HT1080 (cell line): ENCODE measurements around the gene LMX1A. TPM values are rescaled to one million over a fixed set of nuclear protein-coding genes. Genes with fewer than 3 reads are reported as not detected.
A peak's percentile ranks its signal among the peaks of the same experiment; 100 is the strongest.

Source experiments
- DNase-seq: peaks from one replicate; pipeline ENCODE4 v3.0.0-alpha.2; 2015; ENCODE audit warnings: low read depth
- polyA plus RNA-seq, 2 experiments: library from polyadenylated mRNA; depleted of rRNA; stranded (reverse); fragments of >200 nt; gene quantifications; 2 replicates each; pipeline ENCODE4 v1.2.3, GENCODE V29; 2015
- total RNA-seq: library from RNA; depleted of rRNA; stranded (reverse); fragments of >200 nt; shearing (Covaris generic); gene quantifications from 2 replicates; pipeline ENCODE4 v1.2.3, GENCODE V29; 2014; rRNA removed

Gene LMX1A
- not detected in 2 replicates for total RNA-seq
- polyA plus RNA-seq (2015; cell fraction: cytosol; rRNA removed) = not detected in 2 replicates
- not detected in 2 replicates for polyA plus RNA-seq (2015; cell fraction: nucleus; rRNA removed)

- DNase-seq = no peak
These were observed at the start of gene LMX1A for GRCh38 chr1:165355977-165356811. TSS of gene LMX1A (minus strand) at chr1:165356715. CDS start at chr1:165355559, 1,156 bp downstream.

GRCh38 chr1:165403835-165404482, 47.4 kb upstream of the LMX1A start:
- peak; percentile 10 for DNase-seq

GRCh38 chr1:165402517-165403111, 46.1 kb upstream of the LMX1A start:
- no peak for DNase-seq

GRCh38 chr1:165397944-165398343, 41.4 kb upstream of the LMX1A start:
- peak; percentile 64 for DNase-seq

- no peak for DNase-seq
These were observed 39.4 kb upstream of the LMX1A start for GRCh38 chr1:165395901-165396300.

- no peak for DNase-seq
These were observed 39.0 kb upstream of the LMX1A start for GRCh38 chr1:165395478-165395877.

GRCh38 chr1:165392634-165393571, 36.4 kb upstream of the LMX1A start:
- DNase-seq = peak; percentile 89

GRCh38 chr1:165389609-165390008, 33.1 kb upstream of the LMX1A start:
- DNase-seq = no peak

- DNase-seq = no peak
These were observed 31.4 kb upstream of the LMX1A start for GRCh38 chr1:165387961-165388360.

- DNase-seq = no peak
These were observed 31.0 kb upstream of the LMX1A start for GRCh38 chr1:165387505-165387904.

GRCh38 chr1:165383599-165384405, 27.3 kb upstream of the LMX1A start:
- no peak for DNase-seq

- peak; percentile 11 for DNase-seq
These were observed 26.6 kb upstream of the LMX1A start for GRCh38 chr1:165383067-165383466.

GRCh38 chr1:165381745-165382505, 25.4 kb upstream of the LMX1A start:
- DNase-seq = no peak

GRCh38 chr1:165376811-165377311, 20.3 kb upstream of the LMX1A start:
- no peak for DNase-seq

GRCh38 chr1:165376041-165376810, 19.7 kb upstream of the LMX1A start:
- peak; percentile 40 for DNase-seq

GRCh38 chr1:165375623-165376022, 19.1 kb upstream of the LMX1A start:
- DNase-seq = no peak

GRCh38 chr1:165371588-165372225, 15.2 kb upstream of the LMX1A start:
- no peak for DNase-seq
